Measurements from ENCODE around the gene RALGAPA2.

DNA sequence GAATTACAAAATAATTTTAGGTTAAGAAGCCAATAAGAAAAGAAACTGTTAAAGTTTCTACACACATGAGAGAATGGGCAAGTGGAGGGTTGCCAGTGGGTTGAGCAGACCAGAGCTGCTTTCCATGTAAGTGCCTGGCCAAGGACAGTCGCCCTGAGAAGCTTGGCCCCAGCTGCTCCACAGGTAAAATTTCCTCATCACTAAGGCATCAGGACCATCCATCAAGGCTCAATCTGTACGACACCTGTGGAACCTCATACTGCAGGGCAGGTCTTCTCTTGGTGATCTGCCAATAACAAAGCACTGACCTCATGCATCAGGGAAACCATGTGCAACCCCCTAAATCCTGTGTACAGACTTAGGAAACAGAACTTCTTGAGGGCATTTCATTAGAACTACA, 229.1 kb downstream of the RALGAPA2 start:
- no peak for TF ChIP-seq CTCF (IDR thresholded peaks at IDR 0.05; ENCODE audit: insufficient read depth, low read length)
- TF ChIP-seq, protein P1, sequence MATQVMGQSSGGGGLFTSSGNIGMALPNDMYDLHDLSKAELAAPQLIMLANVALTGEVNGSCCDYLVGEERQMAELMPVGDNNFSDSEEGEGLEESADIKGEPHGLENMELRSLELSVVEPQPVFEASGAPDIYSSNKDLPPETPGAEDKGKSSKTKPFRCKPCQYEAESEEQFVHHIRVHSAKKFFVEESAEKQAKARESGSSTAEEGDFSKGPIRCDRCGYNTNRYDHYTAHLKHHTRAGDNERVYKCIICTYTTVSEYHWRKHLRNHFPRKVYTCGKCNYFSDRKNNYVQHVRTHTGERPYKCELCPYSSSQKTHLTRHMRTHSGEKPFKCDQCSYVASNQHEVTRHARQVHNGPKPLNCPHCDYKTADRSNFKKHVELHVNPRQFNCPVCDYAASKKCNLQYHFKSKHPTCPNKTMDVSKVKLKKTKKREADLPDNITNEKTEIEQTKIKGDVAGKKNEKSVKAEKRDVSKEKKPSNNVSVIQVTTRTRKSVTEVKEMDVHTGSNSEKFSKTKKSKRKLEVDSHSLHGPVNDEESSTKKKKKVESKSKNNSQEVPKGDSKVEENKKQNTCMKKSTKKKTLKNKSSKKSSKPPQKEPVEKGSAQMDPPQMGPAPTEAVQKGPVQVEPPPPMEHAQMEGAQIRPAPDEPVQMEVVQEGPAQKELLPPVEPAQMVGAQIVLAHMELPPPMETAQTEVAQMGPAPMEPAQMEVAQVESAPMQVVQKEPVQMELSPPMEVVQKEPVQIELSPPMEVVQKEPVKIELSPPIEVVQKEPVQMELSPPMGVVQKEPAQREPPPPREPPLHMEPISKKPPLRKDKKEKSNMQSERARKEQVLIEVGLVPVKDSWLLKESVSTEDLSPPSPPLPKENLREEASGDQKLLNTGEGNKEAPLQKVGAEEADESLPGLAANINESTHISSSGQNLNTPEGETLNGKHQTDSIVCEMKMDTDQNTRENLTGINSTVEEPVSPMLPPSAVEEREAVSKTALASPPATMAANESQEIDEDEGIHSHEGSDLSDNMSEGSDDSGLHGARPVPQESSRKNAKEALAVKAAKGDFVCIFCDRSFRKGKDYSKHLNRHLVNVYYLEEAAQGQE (IDR thresholded peaks at IDR 0.05; ENCODE audit: insufficient replicate concordance, low read depth): no peak
- no peak for TF ChIP-seq POLR2AphosphoS5 (IDR thresholded peaks at IDR 0.05; ENCODE audit: low read depth)
- no peak for TF ChIP-seq GABPA (IDR thresholded peaks at IDR 0.05; ENCODE audit: low read depth)
- TF ChIP-seq SPI1 (IDR thresholded peaks at IDR 0.05; ENCODE audit: borderline replicate concordance, low read depth): no peak

Data from HL-60 (cell line).